Measurements from ENCODE around the gene VAMP2. TPM values are rescaled to one million over a fixed set of nuclear protein-coding genes. Genes with fewer than 3 reads are reported as not detected.

The VAMP2 gene
- total and polyA plus RNA-seq, 3 donors from 2014 or later, result 66.3 to 116 (median 76.5) TPM

GRCh38 chr17:8153031-8153451 lies 9.7 kb downstream of the VAMP2 start:
- no peaks in the 10 kb centered on the region for H3K27me3 ChIP-seq
- 34 to 56% methylated on average over 7 of the region's 7 CpGs for WGBS, 2 donors
- no peak for TF ChIP-seq POLR2A (IDR thresholded peaks at IDR 0.05)
- no peak for TF ChIP-seq CTCF (IDR thresholded peaks at IDR 0.05)
- no peak for DNase-seq
- peak overlapping the region; percentile 73 to 99 for H3K4me3 ChIP-seq
- no peaks in the 10 kb centered on the region for H3K36me3 ChIP-seq (ENCODE audit: low read depth, missing control alignments)
- H3K27ac ChIP-seq, result peak overlapping the region; percentile 99 to 100
- intact Hi-C loops (cut with DNase I; ENCODE audit: low total_unique reads), result loop anchor here (5.0 kb wide), 1 partner anchor 311 kb away; no protein-coding TSS in a partner anchor
- H3K4me1 ChIP-seq, result peaks cover 41% of the 10 kb centered on the region
- no peaks in the 10 kb centered on the region for H3K9me3 ChIP-seq

- Histone ChIP-seq H3K27ac (peak within 1 kb of the TSS; percentile 99 to 100), H3K4me3 (peak within 1 kb of the TSS; percentile 73 to 99), H3K9me3 (no peaks in the 10 kb centered on the region), H3K36me3 (ENCODE audit: low read depth, missing control alignments) (no peaks in the 10 kb centered on the region), H3K4me1 (peaks cover 41% of the 10 kb centered on the region), H3K27me3 (no peaks in the 10 kb centered on the region)
- TF ChIP-seq POLR2A (IDR thresholded peaks at IDR 0.05) (peak; percentile 67), CTCF (IDR thresholded peaks at IDR 0.05) (no peak)
- peak; percentile 99 for DNase-seq
- intact Hi-C loops (cut with DNase I; ENCODE audit: low total_unique reads), result loop anchor here (5.0 kb wide), 1 partner anchor 310 kb away; no protein-coding TSS in a partner anchor
- 5 to 38% methylated on average over 2 to 30 of the region's 42 CpGs for WGBS, 2 donors
Observed at GRCh38 chr17:8152112-8152775, 10.5 kb downstream of the VAMP2 start, which contains the start of gene PER1. TSS of gene PER1 (minus strand) at chr17:8152404. CDS start at chr17:8150706, 1,698 bp downstream.

GRCh38 chr17:8151641-8152111 lies 11.1 kb downstream of the VAMP2 start:
- Histone ChIP-seq H3K4me3 (peak overlapping the region; percentile 73 to 99), H3K9me3 (no peaks in the 10 kb centered on the region), H3K27ac (peak overlapping the region; percentile 99 to 100), H3K4me1 (peaks cover 37% of the 10 kb centered on the region), H3K36me3 (ENCODE audit: low read depth, missing control alignments) (no peaks in the 10 kb centered on the region), H3K27me3 (no peaks in the 10 kb centered on the region)
- intact Hi-C loops (cut with DNase I; ENCODE audit: low total_unique reads), result loop anchor here (5.0 kb wide), 1 partner anchor 309 kb away; no protein-coding TSS in a partner anchor
- peak; percentile 91 for DNase-seq
- 0 to 3% methylated on average over 22 of the region's 22 CpGs for WGBS, 2 donors
- TF ChIP-seq POLR2A (IDR thresholded peaks at IDR 0.05) (peak; percentile 24), CTCF (IDR thresholded peaks at IDR 0.05) (no peak)

GRCh38 chr17:8151120-8151640 lies 11.6 kb downstream of the VAMP2 start:
- peak overlapping the region; percentile 99 to 100 for H3K27ac ChIP-seq
- peaks cover 37% of the 10 kb centered on the region for H3K4me1 ChIP-seq
- 0 to 1% methylated on average over 25 to 38 of the region's 38 CpGs for WGBS, 2 donors
- peak; percentile 93 for DNase-seq
- intact Hi-C loops (cut with DNase I; ENCODE audit: low total_unique reads), result loop anchor here (5.0 kb wide), 1 partner anchor 309 kb away; no protein-coding TSS in a partner anchor
- peak overlapping the region; percentile 73 to 99 for H3K4me3 ChIP-seq
- no peaks in the 10 kb centered on the region for H3K27me3 ChIP-seq
- H3K36me3 ChIP-seq (ENCODE audit: low read depth, missing control alignments), result no peaks in the 10 kb centered on the region
- H3K9me3 ChIP-seq, result no peaks in the 10 kb centered on the region
- TF ChIP-seq POLR2A (IDR thresholded peaks at IDR 0.05), result no peak
- peak in 1 of 3 experiments; percentile 14 for TF ChIP-seq CTCF (IDR thresholded peaks at IDR 0.05)
